Measurements from ENCODE around the gene ZSCAN12. TPM values are rescaled to one million over a fixed set of nuclear protein-coding genes. Genes with fewer than 3 reads are reported as not detected.
"Not testable (repeated sequence)": the region's sequence is repeated elsewhere in the genome, so short reads cannot be mapped to it uniquely, and the experiment has no call there.

The ZSCAN12 gene
- total RNA-seq, 1 donor from 2014 or later: 3.7 TPM

- Mint-ChIP-seq H3K4me1 (ENCODE audit: low read depth) (no peaks in the 10 kb centered on the region), H3K9me3 (ENCODE audit: low read depth) (no peaks in the 10 kb centered on the region), H3K4me3 (ENCODE audit: unreplicated experiment) (no peak overlapping the region), H3K36me3 (ENCODE audit: low read depth) (peaks cover 14% of the 10 kb centered on the region), H3K27me3 (ENCODE audit: low read depth) (no peaks in the 10 kb centered on the region), H3K27ac (ENCODE audit: unreplicated experiment) (no peak overlapping the region)
- no peak for TF ChIP-seq CTCF (IDR thresholded peaks at IDR 0.05)
- no peak for DNase-seq (ENCODE audit: low spot score)
These were observed 29.1 kb downstream of the ZSCAN12 start for GRCh38 chr6:28370440-28370839.

- TF ChIP-seq CTCF (IDR thresholded peaks at IDR 0.05): no peak
These were observed 30.1 kb downstream of the ZSCAN12 start for GRCh38 chr6:28369463-28369862.

GRCh38 chr6:28368522-28368921, 31.0 kb downstream of the ZSCAN12 start:
- no peaks in the 10 kb centered on the region for H3K27me3 Mint-ChIP-seq (ENCODE audit: low read depth)
- DNase-seq (ENCODE audit: low spot score): no peak
- H3K9me3 Mint-ChIP-seq (ENCODE audit: low read depth): no peaks in the 10 kb centered on the region
- no peaks in the 10 kb centered on the region for H3K4me1 Mint-ChIP-seq (ENCODE audit: low read depth)
- H3K27ac Mint-ChIP-seq (ENCODE audit: unreplicated experiment): no peak overlapping the region
- H3K36me3 Mint-ChIP-seq (ENCODE audit: low read depth): peaks cover 22% of the 10 kb centered on the region
- no peak for TF ChIP-seq CTCF (IDR thresholded peaks at IDR 0.05)
- no peak overlapping the region for H3K4me3 Mint-ChIP-seq (ENCODE audit: unreplicated experiment)

More at GRCh38 chr6:28369463-28369862, 30.1 kb downstream of the ZSCAN12 start:
- Mint-ChIP-seq H3K27me3 (ENCODE audit: low read depth) (no peaks in the 10 kb centered on the region), H3K27ac (ENCODE audit: unreplicated experiment) (no peak overlapping the region), H3K4me1 (ENCODE audit: low read depth) (no peaks in the 10 kb centered on the region), H3K36me3 (ENCODE audit: low read depth) (peaks cover 20% of the 10 kb centered on the region), H3K4me3 (ENCODE audit: unreplicated experiment) (no peak overlapping the region), H3K9me3 (ENCODE audit: low read depth) (no peaks in the 10 kb centered on the region)
- no peak for DNase-seq (ENCODE audit: low spot score)

GRCh38 chr6:28365590-28365989, 34.0 kb downstream of the ZSCAN12 start:
- not testable (repeated sequence) for H3K4me3 Mint-ChIP-seq (ENCODE audit: unreplicated experiment); H3K27ac Mint-ChIP-seq (ENCODE audit: unreplicated experiment); H3K9me3 Mint-ChIP-seq (ENCODE audit: low read depth); DNase-seq (ENCODE audit: low spot score); H3K27me3 Mint-ChIP-seq (ENCODE audit: low read depth); H3K4me1 Mint-ChIP-seq (ENCODE audit: low read depth)
- peaks cover 22% of the 10 kb centered on the region for H3K36me3 Mint-ChIP-seq (ENCODE audit: low read depth)

GRCh38 chr6:28360961-28361360, 38.6 kb downstream of the ZSCAN12 start:
- Mint-ChIP-seq H3K27me3 (ENCODE audit: low read depth) (no peaks in the 10 kb centered on the region), H3K4me1 (ENCODE audit: low read depth) (peaks cover 8% of the 10 kb centered on the region), H3K4me3 (ENCODE audit: unreplicated experiment) (no peak overlapping the region), H3K27ac (ENCODE audit: unreplicated experiment) (no peak overlapping the region), H3K9me3 (ENCODE audit: low read depth) (no peaks in the 10 kb centered on the region), H3K36me3 (ENCODE audit: low read depth) (peaks cover 14% of the 10 kb centered on the region)
- TF ChIP-seq CTCF (IDR thresholded peaks at IDR 0.05): no peak
- DNase-seq (ENCODE audit: low spot score): no peak

- peaks cover 16% of the 10 kb centered on the region for H3K4me1 Mint-ChIP-seq (ENCODE audit: low read depth)
- not testable (repeated sequence) for H3K4me3 Mint-ChIP-seq (ENCODE audit: unreplicated experiment); H3K27me3 Mint-ChIP-seq (ENCODE audit: low read depth); H3K27ac Mint-ChIP-seq (ENCODE audit: unreplicated experiment); H3K9me3 Mint-ChIP-seq (ENCODE audit: low read depth); DNase-seq (ENCODE audit: low spot score); H3K36me3 Mint-ChIP-seq (ENCODE audit: low read depth)
These were observed 40.0 kb downstream of the ZSCAN12 start for GRCh38 chr6:28359562-28359961.
